ENCODE data around the gene CDH16. TPM values are rescaled to one million over a fixed set of nuclear protein-coding genes. Genes with fewer than 3 reads are reported as not detected.

CDH16 gene
- total RNA-seq, 1 donor from 2014 or later: 0.33 TPM

DNA sequence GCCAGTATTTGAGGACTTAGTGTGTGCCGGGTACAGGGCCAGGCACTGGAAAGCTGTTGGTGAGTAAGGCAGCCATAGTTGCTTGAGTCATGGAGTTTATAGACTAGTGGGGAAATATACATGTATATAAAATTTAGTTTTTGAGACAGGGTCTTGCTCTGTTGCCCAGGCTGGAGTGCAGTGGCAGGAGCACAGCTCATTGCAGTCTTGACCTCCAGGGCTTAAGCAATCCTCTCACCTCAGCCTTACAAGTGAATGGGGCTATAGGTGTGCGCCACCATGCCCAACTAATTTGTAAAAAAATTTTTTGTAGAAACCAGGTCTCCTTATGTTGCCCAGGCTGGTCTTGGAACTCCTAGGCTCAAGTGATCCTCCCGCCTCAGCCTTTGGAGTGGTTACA lies 36.0 kb downstream of the CDH16 start:
- Histone ChIP-seq H3K27me3 (ENCODE audit: control insufficient read depth, insufficient read depth, low read length) (no peaks in the 10 kb centered on the region), H3K4me3 (ENCODE audit: low read depth, low read length) (no peak overlapping the region), H3K36me3 (ENCODE audit: control insufficient read depth, insufficient read depth, low read length) (peaks cover 1% of the 10 kb centered on the region)
- TF ChIP-seq, protein P1, sequence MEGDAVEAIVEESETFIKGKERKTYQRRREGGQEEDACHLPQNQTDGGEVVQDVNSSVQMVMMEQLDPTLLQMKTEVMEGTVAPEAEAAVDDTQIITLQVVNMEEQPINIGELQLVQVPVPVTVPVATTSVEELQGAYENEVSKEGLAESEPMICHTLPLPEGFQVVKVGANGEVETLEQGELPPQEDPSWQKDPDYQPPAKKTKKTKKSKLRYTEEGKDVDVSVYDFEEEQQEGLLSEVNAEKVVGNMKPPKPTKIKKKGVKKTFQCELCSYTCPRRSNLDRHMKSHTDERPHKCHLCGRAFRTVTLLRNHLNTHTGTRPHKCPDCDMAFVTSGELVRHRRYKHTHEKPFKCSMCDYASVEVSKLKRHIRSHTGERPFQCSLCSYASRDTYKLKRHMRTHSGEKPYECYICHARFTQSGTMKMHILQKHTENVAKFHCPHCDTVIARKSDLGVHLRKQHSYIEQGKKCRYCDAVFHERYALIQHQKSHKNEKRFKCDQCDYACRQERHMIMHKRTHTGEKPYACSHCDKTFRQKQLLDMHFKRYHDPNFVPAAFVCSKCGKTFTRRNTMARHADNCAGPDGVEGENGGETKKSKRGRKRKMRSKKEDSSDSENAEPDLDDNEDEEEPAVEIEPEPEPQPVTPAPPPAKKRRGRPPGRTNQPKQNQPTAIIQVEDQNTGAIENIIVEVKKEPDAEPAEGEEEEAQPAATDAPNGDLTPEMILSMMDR (IDR thresholded peaks at IDR 0.05; ENCODE audit: insufficient read depth, low read length, poor library complexity, severe bottlenecking): no peak
- DNase-seq (ENCODE audit: low read depth): no peak

DNA sequence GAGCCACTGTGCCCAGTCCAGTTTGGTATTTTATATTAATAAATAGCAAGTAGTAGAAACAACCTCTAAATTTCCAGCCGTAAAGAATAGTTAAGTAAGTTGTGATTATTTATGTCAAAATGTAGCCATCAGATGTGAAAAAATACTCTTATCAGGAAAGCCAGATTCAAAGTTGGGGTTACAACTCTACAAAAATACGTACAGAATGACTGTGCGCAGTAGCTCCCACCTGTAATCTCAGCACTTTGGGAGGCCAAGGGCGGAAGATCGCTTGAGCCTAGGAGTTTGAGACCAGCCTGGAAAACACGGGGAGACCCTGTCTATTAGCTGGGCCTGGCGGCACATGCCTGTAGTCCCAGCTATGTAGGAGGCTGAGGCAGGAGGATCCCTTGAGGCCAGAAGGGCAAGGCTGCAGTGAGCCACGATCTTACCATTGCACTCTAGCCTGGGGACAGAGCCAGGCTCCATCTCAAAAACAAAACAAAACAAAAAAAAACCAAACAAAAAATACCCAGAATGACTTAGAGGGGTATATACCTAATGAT lies 36.6 kb downstream of the CDH16 start:
- Histone ChIP-seq H3K36me3 (ENCODE audit: control insufficient read depth, insufficient read depth, low read length) (peaks cover 1% of the 10 kb centered on the region), H3K4me3 (ENCODE audit: low read depth, low read length) (no peak overlapping the region), H3K27me3 (ENCODE audit: control insufficient read depth, insufficient read depth, low read length) (no peaks in the 10 kb centered on the region)
- DNase-seq (ENCODE audit: low read depth): no peak
- TF ChIP-seq, protein P1 (IDR thresholded peaks at IDR 0.05; ENCODE audit: insufficient read depth, low read length, poor library complexity, severe bottlenecking): no peak

DNA sequence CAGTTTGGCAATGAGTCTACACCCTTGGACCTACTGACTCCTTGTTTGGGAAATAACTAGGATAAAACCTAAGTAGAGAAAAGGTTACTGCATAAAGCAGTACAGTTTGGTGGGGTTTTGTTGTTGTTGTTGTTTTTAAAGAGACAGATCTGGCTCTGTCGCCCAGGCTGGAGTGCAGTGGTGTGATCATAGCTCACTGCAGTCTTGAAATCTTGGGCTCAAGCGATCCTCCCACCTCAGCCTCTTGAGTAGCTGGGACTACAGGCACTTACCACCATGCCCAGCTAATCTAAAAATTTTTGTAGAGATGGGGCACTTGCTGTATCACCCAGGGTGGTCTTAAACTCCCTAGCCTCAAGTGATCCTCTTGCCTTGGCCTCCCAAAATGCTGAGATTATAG lies 37.1 kb downstream of the CDH16 start:
- no peak for DNase-seq (ENCODE audit: low read depth)
- peak overlapping the region; percentile 74 for H3K4me3 ChIP-seq (ENCODE audit: low read depth, low read length)
- TF ChIP-seq, protein P1 (IDR thresholded peaks at IDR 0.05; ENCODE audit: insufficient read depth, low read length, poor library complexity, severe bottlenecking): no peak
- H3K36me3 ChIP-seq (ENCODE audit: control insufficient read depth, insufficient read depth, low read length): peaks cover 1% of the 10 kb centered on the region
- no peaks in the 10 kb centered on the region for H3K27me3 ChIP-seq (ENCODE audit: control insufficient read depth, insufficient read depth, low read length)

DNA sequence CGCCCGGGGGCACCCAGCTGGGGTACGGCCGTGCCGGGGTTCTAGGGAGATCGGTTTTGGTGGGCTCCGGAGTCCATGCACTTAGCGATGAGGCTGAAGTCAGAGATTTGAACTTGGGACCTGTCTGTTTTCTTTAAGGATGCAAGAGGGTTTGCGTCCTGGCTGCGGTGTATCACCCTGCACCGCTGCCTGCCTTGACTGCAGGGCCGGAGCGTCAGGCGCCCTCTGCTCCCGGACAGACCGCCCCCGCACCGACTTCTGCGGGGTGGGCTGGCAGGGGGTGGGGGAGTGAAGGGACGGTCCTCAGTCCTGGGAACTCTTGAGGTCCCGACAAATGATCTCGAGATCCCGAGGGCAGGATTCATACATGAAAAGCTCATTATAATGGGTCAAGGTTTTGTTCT lies 37.7 kb downstream of the CDH16 start:
- Histone ChIP-seq H3K27me3 (ENCODE audit: control insufficient read depth, insufficient read depth, low read length) (no peaks in the 10 kb centered on the region), H3K36me3 (ENCODE audit: control insufficient read depth, insufficient read depth, low read length) (peaks cover 1% of the 10 kb centered on the region), H3K4me3 (ENCODE audit: low read depth, low read length) (peak overlapping the region; percentile 74)
- no peak for DNase-seq (ENCODE audit: low read depth)
- TF ChIP-seq, protein P1 (IDR thresholded peaks at IDR 0.05; ENCODE audit: insufficient read depth, low read length, poor library complexity, severe bottlenecking): no peak

DNA sequence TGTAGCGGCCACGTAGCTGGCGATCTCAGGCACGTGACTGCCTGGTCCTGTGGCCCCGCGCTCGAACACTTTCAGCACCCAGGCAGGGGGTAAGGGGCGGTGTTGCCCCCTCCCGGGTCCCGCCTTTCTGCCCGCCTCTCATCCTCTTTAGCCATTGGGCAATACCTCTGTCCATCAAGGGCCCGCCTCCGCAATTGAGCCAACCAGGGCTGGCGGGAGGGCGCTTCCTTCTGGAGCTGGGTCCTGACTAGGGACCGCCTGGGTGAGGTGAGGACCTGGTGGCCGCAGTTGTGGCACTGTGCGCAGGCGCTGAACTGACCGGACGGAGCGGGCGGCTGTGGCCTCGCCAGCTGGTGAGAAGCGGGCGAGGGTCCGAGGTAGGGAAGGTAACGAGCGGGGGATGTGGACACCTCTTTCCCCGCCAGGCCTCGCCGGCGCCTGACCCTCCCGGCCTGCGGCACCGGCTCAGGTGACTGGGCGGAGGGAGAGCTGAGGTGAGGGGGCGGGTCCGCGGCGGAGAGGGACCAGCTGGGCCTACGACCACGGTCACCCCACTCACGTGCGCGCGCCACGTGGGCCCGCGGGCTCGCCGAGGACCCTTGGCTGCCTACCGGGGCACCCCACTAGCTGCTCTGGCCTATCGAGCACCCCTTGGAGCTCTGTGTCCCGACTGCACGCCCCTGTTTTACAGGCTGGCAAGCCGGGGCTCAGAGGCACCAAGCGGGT lies 38.2 kb downstream of the CDH16 start, which contains the start of gene PDP2:
Gene PDP2, plus strand, starts transcription at position 228 of the 726 bp plus-strand sequence. CDS start 3,770 bp downstream, outside the sequence.
- peak; percentile 64 for DNase-seq (ENCODE audit: low read depth)
- Histone ChIP-seq H3K27me3 (ENCODE audit: control insufficient read depth, insufficient read depth, low read length) (no peaks in the 10 kb centered on the region), H3K36me3 (ENCODE audit: control insufficient read depth, insufficient read depth, low read length) (peaks cover 1% of the 10 kb centered on the region), H3K4me3 (ENCODE audit: low read depth, low read length) (peak within 1 kb of the TSS; percentile 74)
- TF ChIP-seq, protein P1 (IDR thresholded peaks at IDR 0.05; ENCODE audit: insufficient read depth, low read length, poor library complexity, severe bottlenecking): no peak
